HG02981 (cell line): Measurements from ENCODE around the gene SORCS3.

Source experiments
- ATAC-seq: cut with Tn5 transposase; IDR thresholded peaks from one replicate; pipeline ENCODE4 v1.9.1; 2021; ENCODE audit warnings: mild to moderate bottlenecking, moderate library complexity; ENCODE audit not compliant: unreplicated experiment

SORCS3 gene

GRCh38 chr10:105073999-105074398 lies 432.9 kb downstream of the SORCS3 start:
- ATAC-seq: no peak

- ATAC-seq: no peak
Measured at GRCh38 chr10:105075031-105075430, 433.9 kb downstream of the SORCS3 start.

GRCh38 chr10:105085980-105086379 lies 444.9 kb downstream of the SORCS3 start:
- ATAC-seq: no peak

GRCh38 chr10:105094048-105094447 lies 453.0 kb downstream of the SORCS3 start:
- ATAC-seq: no peak

- no peak for ATAC-seq
Measured at GRCh38 chr10:105096316-105096715, 455.2 kb downstream of the SORCS3 start.

GRCh38 chr10:105102977-105103376 lies 461.9 kb downstream of the SORCS3 start:
- no peak for ATAC-seq

- ATAC-seq: no peak
Measured at GRCh38 chr10:105104297-105104696, 463.2 kb downstream of the SORCS3 start.

GRCh38 chr10:105109164-105109563 lies 468.1 kb downstream of the SORCS3 start:
- ATAC-seq: no peak

- ATAC-seq: no peak
Measured at GRCh38 chr10:105112862-105113261, 471.8 kb downstream of the SORCS3 start.

GRCh38 chr10:105113666-105114065 lies 472.6 kb downstream of the SORCS3 start:
- ATAC-seq: no peak

GRCh38 chr10:105121743-105122142 lies 480.7 kb downstream of the SORCS3 start:
- ATAC-seq: no peak

- ATAC-seq: no peak
Measured at GRCh38 chr10:105128111-105128510, 487.0 kb downstream of the SORCS3 start.

- no peak for ATAC-seq
Measured at GRCh38 chr10:105138358-105138757, 497.3 kb downstream of the SORCS3 start.

GRCh38 chr10:105139363-105139896 lies 498.3 kb downstream of the SORCS3 start:
- ATAC-seq: no peak

GRCh38 chr10:105140600-105140999 lies 499.5 kb downstream of the SORCS3 start:
- no peak for ATAC-seq

GRCh38 chr10:105145711-105146110 lies 504.6 kb downstream of the SORCS3 start:
- no peak for ATAC-seq

GRCh38 chr10:105146436-105146835 lies 505.3 kb downstream of the SORCS3 start:
- no peak for ATAC-seq

- no peak for ATAC-seq
Measured at GRCh38 chr10:105148456-105148855, 507.4 kb downstream of the SORCS3 start.

GRCh38 chr10:105148921-105149320 lies 507.8 kb downstream of the SORCS3 start:
- no peak for ATAC-seq

- no peak for ATAC-seq
Measured at GRCh38 chr10:105149371-105149891, 508.3 kb downstream of the SORCS3 start.

- no peak for ATAC-seq
Measured at GRCh38 chr10:105150259-105150880, 509.3 kb downstream of the SORCS3 start.

- ATAC-seq: no peak
Measured at GRCh38 chr10:105154736-105155135, 513.6 kb downstream of the SORCS3 start.

- no peak for ATAC-seq
Measured at GRCh38 chr10:105159268-105159667, 518.2 kb downstream of the SORCS3 start.
